WTC11 (cell line): ENCODE results near the gene PAK6. TPM values are rescaled to one million over a fixed set of nuclear protein-coding genes. Genes with fewer than 3 reads are reported as not detected.

Source experiments
- ATAC-seq: fragments of 200-7000 bp; cut with Tn5 transposase; 2 replicates; pipeline ENCODE4 v1.10.0; 2021; ENCODE audit warnings: mild to moderate bottlenecking, moderate library complexity
- CTCF ChIA-PET: fragments of 300-600 bp; sonication (Branson Sonifier 250); formaldehyde crosslinking; loops from one replicate; lab custom pipeline; 2021; ENCODE audit warnings: antibody characterized with exemption; lab: Charles Lee
- POLR2A ChIA-PET: fragments of 350-600 bp; sonication (Branson Sonifier 250); formaldehyde crosslinking; loops from one replicate; lab custom pipeline; 2021; ENCODE audit warnings: antibody characterized with exemption; lab: Charles Lee
- DNase-seq: peaks from one replicate; pipeline ENCODE4 v3.0.0; 2021; ENCODE audit warnings: low spot score
- H3K27ac Mint-ChIP-seq: 2 replicates; pipeline ENCODE4 v1.8.0; 2021; ENCODE audit warnings: mixed read lengths
- H3K27me3 Mint-ChIP-seq: 2 replicates; pipeline ENCODE4 v1.8.0; 2021; ENCODE audit warnings: low read depth, mild to moderate bottlenecking, moderate library complexity, mixed read lengths
- H3K36me3 Mint-ChIP-seq: 2 replicates; pipeline ENCODE4 v1.8.0; 2021; ENCODE audit warnings: mixed read lengths
- H3K4me1 Mint-ChIP-seq: 2 replicates; pipeline ENCODE4 v1.8.0; 2022; ENCODE audit warnings: mixed read lengths
- H3K4me3 Mint-ChIP-seq: 2 replicates; pipeline ENCODE4 v1.8.0; 2021; ENCODE audit warnings: mild to moderate bottlenecking, moderate library complexity, mixed read lengths
- H3K9me3 Mint-ChIP-seq: 2 replicates; pipeline ENCODE4 v1.8.0; 2021; ENCODE audit warnings: mixed read lengths
- ARID4B ChIP-seq: sonication (generic); formaldehyde crosslinking; IDR thresholded peaks from 2 replicates; pipeline ENCODE4 v1.8.0; 2023; ENCODE audit warnings: missing genetic modification reagents, mild to moderate bottlenecking, borderline replicate concordance
- ATF6 ChIP-seq: sonication (generic); formaldehyde crosslinking; IDR thresholded peaks from 2 replicates; pipeline ENCODE4 v1.8.1; 2023; ENCODE audit warnings: mild to moderate bottlenecking, missing genetic modification reagents
- CREM ChIP-seq: sonication (generic); formaldehyde crosslinking; IDR thresholded peaks from 2 replicates; pipeline ENCODE4 v1.8.1; 2022; ENCODE audit warnings: mild to moderate bottlenecking, missing genetic modification reagents, moderate library complexity
- CTCF ChIP-seq: fragments of 200-600 bp; IDR thresholded peaks from 2 replicates; pipeline ENCODE4 v1.8.0; 2022; ENCODE audit warnings: antibody characterized with exemption
- E2F4 ChIP-seq: sonication (generic); formaldehyde crosslinking; IDR thresholded peaks from 2 replicates; pipeline ENCODE4 v1.8.1; 2022; ENCODE audit warnings: low read depth, mild to moderate bottlenecking, moderate library complexity, missing genetic modification reagents, borderline replicate concordance
- EMX1 ChIP-seq: fragments of 250-450 bp; sonication (Bioruptor Pico); IDR thresholded peaks from 2 replicates; pipeline ENCODE4 v1.8.0; 2021; ENCODE audit warnings: mild to moderate bottlenecking
- FOXP4 ChIP-seq: sonication (generic); formaldehyde crosslinking; IDR thresholded peaks from 2 replicates; pipeline ENCODE4 v1.8.0; 2022; ENCODE audit warnings: mild to moderate bottlenecking, missing genetic modification reagents
- HMGA2 ChIP-seq: fragments of 250-450 bp; sonication (Bioruptor Pico); IDR thresholded peaks from 2 replicates; pipeline ENCODE4 v1.4.0; 2021; ENCODE audit warnings: mild to moderate bottlenecking, moderate library complexity
- JAZF1 ChIP-seq: fragments of 250-450 bp; sonication (Bioruptor Pico); IDR thresholded peaks from 2 replicates; pipeline ENCODE4 v1.9.0; 2021; ENCODE audit warnings: moderate library complexity, mild to moderate bottlenecking, inconsistent platforms
- NFE2L1 ChIP-seq: sonication (generic); formaldehyde crosslinking; IDR thresholded peaks from 2 replicates; pipeline ENCODE4 v1.8.1; 2023; ENCODE audit warnings: missing genetic modification reagents
- PRRX2 ChIP-seq: fragments of 250-450 bp; sonication (Bioruptor Pico); IDR thresholded peaks from 2 replicates; pipeline ENCODE4 v1.8.0; 2021; ENCODE audit warnings: mild to moderate bottlenecking
- SMAD4 ChIP-seq: sonication (generic); formaldehyde crosslinking; IDR thresholded peaks from 2 replicates; pipeline ENCODE4 v1.8.0; 2022; ENCODE audit warnings: mild to moderate bottlenecking, missing genetic modification reagents
- SOX15 ChIP-seq: fragments of 250-450 bp; sonication (Bioruptor Pico); IDR thresholded peaks from 2 replicates; pipeline ENCODE4 v1.9.0; 2021; ENCODE audit warnings: mild to moderate bottlenecking
- ZBTB21 ChIP-seq: sonication (generic); formaldehyde crosslinking; IDR thresholded peaks from 2 replicates; pipeline ENCODE4 v1.8.1; 2023; ENCODE audit warnings: mild to moderate bottlenecking, missing genetic modification reagents, borderline replicate concordance
- ZNF396 ChIP-seq: fragments of 250-450 bp; sonication (Bioruptor Pico); IDR thresholded peaks from 2 replicates; pipeline ENCODE4 v1.8.0; 2021; ENCODE audit warnings: mild to moderate bottlenecking, moderate library complexity, borderline replicate concordance
- ZNF671 ChIP-seq: fragments of 250-450 bp; sonication (Bioruptor Pico); IDR thresholded peaks from 2 replicates; pipeline ENCODE4 v1.8.0; 2021; ENCODE audit warnings: mild to moderate bottlenecking
- total RNA-seq: library from RNA; stranded (reverse); gene quantifications from 3 replicates; pipeline ENCODE4 v1.2.3, GENCODE V29; 2021
- TF ChIP-seq, protein P1 (sequence below): sonication (generic); formaldehyde crosslinking; IDR thresholded peaks from 2 replicates; pipeline ENCODE4 v1.8.0; 2023; ENCODE audit warnings: mild to moderate bottlenecking, missing genetic modification reagents

The PAK6 gene
- total RNA-seq, 1 experiment from 2014 or later, result 11.7 TPM

GRCh38 chr15:40272485-40273056 is 33.7 kb downstream of the PAK6 start:
- DNase-seq (peak; percentile 49), ATAC-seq (no peak)
- ChIA-PET POLR2A (interaction anchor here (1.2 kb wide), 1 partner anchor 34 kb away, joined by 4 read pairs; the partner anchor contains the start of gene PAK6), CTCF (interaction anchor here (0.6 to 12.1 kb wide), 19 partner anchors 9 to 436 kb away, joined by 3 to 690 read pairs (median 50); partner anchors contain the start of genes CCDC9B, INAFM2, IVD and PAK6)
- peaks cover 12% of the 10 kb centered on the region for H3K4me1 Mint-ChIP-seq
- H3K4me3 Mint-ChIP-seq, result no peak overlapping the region
- no peaks in the 10 kb centered on the region for H3K36me3 Mint-ChIP-seq
- no peak overlapping the region for H3K27ac Mint-ChIP-seq
- no peaks in the 10 kb centered on the region for H3K9me3 Mint-ChIP-seq
- H3K27me3 Mint-ChIP-seq, result no peaks in the 10 kb centered on the region
- TF ChIP-seq SOX15 (CRISPR knock-in tag), result no peak
- TF ChIP-seq FOXP4, result 0 out of 2 replicates have a peak, but pooled peaks have one; percentile 29

- peaks cover 5% of the 10 kb centered on the region; the same call in 1 of the 2 replicates for H3K27me3 Mint-ChIP-seq
- H3K36me3 Mint-ChIP-seq, result no peaks in the 10 kb centered on the region
- no peaks in the 10 kb centered on the region for H3K9me3 Mint-ChIP-seq
- ChIA-PET POLR2A (interaction anchor here (1.2 kb wide), 1 partner anchor 35 kb away, joined by 4 read pairs; the partner anchor contains the start of gene PAK6), CTCF (interaction anchor here (0.5 to 12.1 kb wide), 23 partner anchors 10 to 621 kb away, joined by 3 to 690 read pairs (median 11); partner anchors contain the start of genes CCDC9B, INAFM2, IVD and PAK6)
- DNase-seq, result no peak
- peaks cover 14% of the 10 kb centered on the region for H3K4me1 Mint-ChIP-seq
- no peak for ATAC-seq
- H3K27ac Mint-ChIP-seq, result no peak overlapping the region
- TF ChIP-seq CREM (CRISPR knock-in tag), result no peak
- TF ChIP-seq HMGA2, result no peak
- TF ChIP-seq NFE2L1 (CRISPR knock-in tag), result no peak
- TF ChIP-seq EMX1 (CRISPR knock-in tag), result no peak
- TF ChIP-seq JAZF1 (CRISPR knock-in tag), result no peak
- no peak for TF ChIP-seq FOXP4
- TF ChIP-seq SOX15 (CRISPR knock-in tag), result no peak
- TF ChIP-seq ZNF396 (CRISPR knock-in tag), result no peak
- no peak for TF ChIP-seq ZBTB21
- TF ChIP-seq ZNF671 (CRISPR knock-in tag), result no peak
- no peak for TF ChIP-seq E2F4
- TF ChIP-seq, protein P1, sequence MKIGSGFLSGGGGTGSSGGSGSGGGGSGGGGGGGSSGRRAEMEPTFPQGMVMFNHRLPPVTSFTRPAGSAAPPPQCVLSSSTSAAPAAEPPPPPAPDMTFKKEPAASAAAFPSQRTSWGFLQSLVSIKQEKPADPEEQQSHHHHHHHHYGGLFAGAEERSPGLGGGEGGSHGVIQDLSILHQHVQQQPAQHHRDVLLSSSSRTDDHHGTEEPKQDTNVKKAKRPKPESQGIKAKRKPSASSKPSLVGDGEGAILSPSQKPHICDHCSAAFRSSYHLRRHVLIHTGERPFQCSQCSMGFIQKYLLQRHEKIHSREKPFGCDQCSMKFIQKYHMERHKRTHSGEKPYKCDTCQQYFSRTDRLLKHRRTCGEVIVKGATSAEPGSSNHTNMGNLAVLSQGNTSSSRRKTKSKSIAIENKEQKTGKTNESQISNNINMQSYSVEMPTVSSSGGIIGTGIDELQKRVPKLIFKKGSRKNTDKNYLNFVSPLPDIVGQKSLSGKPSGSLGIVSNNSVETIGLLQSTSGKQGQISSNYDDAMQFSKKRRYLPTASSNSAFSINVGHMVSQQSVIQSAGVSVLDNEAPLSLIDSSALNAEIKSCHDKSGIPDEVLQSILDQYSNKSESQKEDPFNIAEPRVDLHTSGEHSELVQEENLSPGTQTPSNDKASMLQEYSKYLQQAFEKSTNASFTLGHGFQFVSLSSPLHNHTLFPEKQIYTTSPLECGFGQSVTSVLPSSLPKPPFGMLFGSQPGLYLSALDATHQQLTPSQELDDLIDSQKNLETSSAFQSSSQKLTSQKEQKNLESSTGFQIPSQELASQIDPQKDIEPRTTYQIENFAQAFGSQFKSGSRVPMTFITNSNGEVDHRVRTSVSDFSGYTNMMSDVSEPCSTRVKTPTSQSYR, result no peak
- no peak for TF ChIP-seq CTCF
- no peak for TF ChIP-seq ATF6 (CRISPR knock-in tag)
- TF ChIP-seq PRRX2, result no peak
- TF ChIP-seq SMAD4 (CRISPR knock-in tag), result no peak
- TF ChIP-seq ARID4B (CRISPR knock-in tag), result no peak
- no peak overlapping the region for H3K4me3 Mint-ChIP-seq
Observed at GRCh38 chr15:40273428-40273827, 34.6 kb downstream of the PAK6 start.
